Measurements from ENCODE around the gene MED10.
"Not testable (repeated sequence)": the region's sequence is repeated elsewhere in the genome, so short reads cannot be mapped to it uniquely, and the experiment has no call there.

GRCh38 chr5:6363454-6364011 lies 14.8 kb downstream of the MED10 start:
- TF ChIP-seq CTCF, POLR2A (IDR thresholded peaks at IDR 0.05): not testable (repeated sequence)

Measured in thyroid gland (tissue), 4 donors.